A673 (cell line): ENCODE results near the gene DLG2.

Experiments used
- EZH2 ChIP-seq: fragments of 200-600 bp; sonication (generic); IDR thresholded peaks from 2 replicates; pipeline ENCODE4 v1.6.1; 2017; ENCODE audit warnings: borderline replicate concordance, low read depth, mild to moderate bottlenecking, mixed read lengths, antibody characterized with exemption, low read length; ENCODE audit not compliant: poor library complexity, severe bottlenecking
- TF ChIP-seq, protein P1 (sequence below): fragments of 300-800, 200-600 bp; sonication (generic); conservative IDR thresholded peaks from 2 replicates; pipeline ENCODE4 v1.5.1; 2017; ENCODE audit warnings: low read depth, mild to moderate bottlenecking, antibody characterized with exemption, low read length, moderate library complexity, mixed read lengths

DNA sequence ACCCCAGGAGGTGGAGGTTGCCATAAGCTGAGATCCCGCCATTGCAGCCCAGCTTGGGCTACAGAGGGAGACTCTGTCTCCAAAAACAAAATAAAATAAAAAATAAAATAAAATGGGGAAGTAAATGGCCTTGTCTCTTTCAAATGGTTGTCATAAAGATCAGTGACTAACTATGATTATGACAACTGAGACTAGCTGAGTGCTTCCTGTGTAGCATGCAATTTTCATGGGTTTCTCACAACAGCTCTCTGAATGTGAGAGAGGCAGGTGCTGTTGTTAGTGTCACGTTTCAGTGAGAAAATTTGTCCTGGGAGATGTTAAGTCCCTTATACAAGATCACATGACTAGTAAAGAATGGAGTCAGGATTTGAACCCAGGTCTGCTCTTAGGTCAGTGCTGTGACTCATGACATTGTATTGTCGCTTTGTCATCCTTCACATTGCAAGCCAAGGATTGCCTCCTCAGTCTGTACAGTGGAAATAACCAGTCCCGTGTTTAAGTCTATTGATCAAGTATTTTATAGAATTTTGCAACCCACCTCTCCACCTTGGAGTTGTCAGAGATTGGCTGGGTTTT, 2177.7 kb downstream of the DLG2 start:
- TF ChIP-seq, protein P1, sequence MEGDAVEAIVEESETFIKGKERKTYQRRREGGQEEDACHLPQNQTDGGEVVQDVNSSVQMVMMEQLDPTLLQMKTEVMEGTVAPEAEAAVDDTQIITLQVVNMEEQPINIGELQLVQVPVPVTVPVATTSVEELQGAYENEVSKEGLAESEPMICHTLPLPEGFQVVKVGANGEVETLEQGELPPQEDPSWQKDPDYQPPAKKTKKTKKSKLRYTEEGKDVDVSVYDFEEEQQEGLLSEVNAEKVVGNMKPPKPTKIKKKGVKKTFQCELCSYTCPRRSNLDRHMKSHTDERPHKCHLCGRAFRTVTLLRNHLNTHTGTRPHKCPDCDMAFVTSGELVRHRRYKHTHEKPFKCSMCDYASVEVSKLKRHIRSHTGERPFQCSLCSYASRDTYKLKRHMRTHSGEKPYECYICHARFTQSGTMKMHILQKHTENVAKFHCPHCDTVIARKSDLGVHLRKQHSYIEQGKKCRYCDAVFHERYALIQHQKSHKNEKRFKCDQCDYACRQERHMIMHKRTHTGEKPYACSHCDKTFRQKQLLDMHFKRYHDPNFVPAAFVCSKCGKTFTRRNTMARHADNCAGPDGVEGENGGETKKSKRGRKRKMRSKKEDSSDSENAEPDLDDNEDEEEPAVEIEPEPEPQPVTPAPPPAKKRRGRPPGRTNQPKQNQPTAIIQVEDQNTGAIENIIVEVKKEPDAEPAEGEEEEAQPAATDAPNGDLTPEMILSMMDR: no peak
- no peak for TF ChIP-seq EZH2
